GM23248 (cell line): ENCODE measurements around the gene ZNF644.

Experiments used
- EZH2 ChIP-seq: fragments of 200-600 bp; sonication (generic); IDR thresholded peaks from 2 replicates; pipeline ENCODE4 v1.6.1; 2018; ENCODE audit warnings: antibody characterized with exemption, mild to moderate bottlenecking; ENCODE audit not compliant: insufficient read depth, poor library complexity, severe bottlenecking
- EZH2phosphoT487 ChIP-seq: fragments of 200-600 bp; sonication (generic); IDR thresholded peaks from 2 replicates; pipeline ENCODE4 v1.6.1; 2018; ENCODE audit warnings: antibody characterized with exemption, moderate library complexity, mild to moderate bottlenecking, low read depth; ENCODE audit not compliant: insufficient read depth

DNA sequence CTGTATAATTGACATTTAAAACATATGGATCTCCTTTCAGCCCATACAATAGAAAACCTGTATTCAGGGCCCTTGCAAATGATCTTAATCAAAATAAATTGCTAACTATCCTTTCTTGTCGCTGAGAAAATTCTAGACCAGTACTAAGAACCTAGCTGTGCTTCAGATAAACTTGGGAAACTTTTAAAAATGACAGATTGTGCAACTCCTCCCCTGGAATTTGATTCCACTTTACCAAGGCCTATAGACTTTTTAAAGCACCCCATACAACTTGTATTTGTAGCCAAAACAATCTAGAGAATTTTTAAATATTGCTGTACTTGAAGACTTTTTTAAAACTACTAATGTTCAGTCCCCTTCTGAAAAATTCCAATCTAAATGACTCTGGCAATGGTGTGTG, 51.6 kb downstream of the ZNF644 start:
- no peak for TF ChIP-seq EZH2
- no peak for TF ChIP-seq EZH2phosphoT487
